Measurements from ENCODE around the gene HOXC4. TPM values are rescaled to one million over a fixed set of nuclear protein-coding genes. Genes with fewer than 3 reads are reported as not detected.

Gene HOXC4
- total RNA-seq, 1 experiment from 2014 or later: not detected

GRCh38 chr12:54027442-54027786 is 26.2 kb upstream of the HOXC4 start:
- no peak for DNase-seq
- H3K4me3 Mint-ChIP-seq: no peak overlapping the region
- H4K91ac ChIP-seq (ENCODE audit: insufficient read length, low read depth, low read length): no peak overlapping the region
- no peak for TF ChIP-seq CTCF (conservative IDR thresholded peaks at IDR 0.05)
- no peak overlapping the region for H2AK5ac ChIP-seq (ENCODE audit: insufficient read length, low read length)
- no peak overlapping the region for H3K27ac ChIP-seq (ENCODE audit: insufficient read length, low read depth, low read length)
- WGBS (ENCODE audit: extremely low coverage, insufficient read length, low lambda C conversion rate): no CpG with 5 or more reads among the region's 3 CpGs
- H3K14ac ChIP-seq (ENCODE audit: insufficient read depth, low read length): no peak overlapping the region
- H3K18ac ChIP-seq (ENCODE audit: insufficient read length, low read depth, low read length): no peak overlapping the region
- H3K9ac ChIP-seq (ENCODE audit: extremely low read depth, insufficient read length, low read length): no peak overlapping the region
- no peak overlapping the region for H2BK120ac ChIP-seq (ENCODE audit: low read depth, low read length, poor library complexity, severe bottlenecking)
- H3K27me3 Mint-ChIP-seq (ENCODE audit: low read depth): peaks cover 100% of the 10 kb centered on the region
- H3K4me1 Mint-ChIP-seq: peaks cover 10 to 18% of the 10 kb centered on the region in 2 experiments
- no peak overlapping the region for H2BK5ac ChIP-seq (ENCODE audit: insufficient read length, low read length)
- peaks cover 0 to 2% (median 0%) of the 10 kb centered on the region in 3 experiments; a peak in 1 of 7 replicates for H3K36me3 Mint-ChIP-seq (ENCODE audit: insufficient read depth in 1 of 3, low read depth in 3 of 3)
- H2BK12ac ChIP-seq (ENCODE audit: insufficient read length, low read depth, low read length): no peak overlapping the region
- no peak overlapping the region for H3K4ac ChIP-seq (ENCODE audit: low read depth, low read length)
- no peaks in the 10 kb centered on the region for H3K9me3 ChIP-seq (ENCODE audit: control insufficient read depth, low read depth, low read length)
- no peaks in the 10 kb centered on the region for H3K79me1 ChIP-seq (ENCODE audit: insufficient read depth, low read depth, low read length, poor library complexity, severe bottlenecking)
- no peak overlapping the region for H3T11ph ChIP-seq (ENCODE audit: low read length)
- H3K4me2 ChIP-seq (ENCODE audit: insufficient read depth, insufficient read length, low read length): no peak overlapping the region
- H4K8ac ChIP-seq (replicated peaks; ENCODE audit: insufficient read length, low read depth, low read length): no peak overlapping the region
- no peak overlapping the region for H3K23ac ChIP-seq (ENCODE audit: insufficient read length, low read depth, low read length)
- no peak overlapping the region for H3K56ac ChIP-seq (ENCODE audit: insufficient read length, low read depth, low read length)
- peaks cover 3 to 13% of the 10 kb centered on the region in 2 experiments; a peak in 3 of 5 replicates for H3K9me3 Mint-ChIP-seq
- H3K4me1 ChIP-seq (ENCODE audit: insufficient read depth, low read length): no peaks in the 10 kb centered on the region
- no peak overlapping the region for H2BK15ac ChIP-seq (ENCODE audit: low read depth, low read length)
- H3K23me2 ChIP-seq (ENCODE audit: insufficient read length, low read depth, low read length, poor library complexity, severe bottlenecking): no peaks in the 10 kb centered on the region
- no peaks in the 10 kb centered on the region for H3K79me2 ChIP-seq (ENCODE audit: insufficient read depth, low read length)
- no peaks in the 10 kb centered on the region for H4K20me1 ChIP-seq (ENCODE audit: control insufficient read depth, insufficient read depth, insufficient read length)
- H2BK20ac ChIP-seq (ENCODE audit: low read depth, low read length, poor library complexity, severe bottlenecking): no peak overlapping the region
- no peak overlapping the region for H3K27ac Mint-ChIP-seq
- H2AFZ ChIP-seq (ENCODE audit: low read length): no peak overlapping the region
- H3K27me3 ChIP-seq (ENCODE audit: insufficient read depth, low read length): peaks cover 98% of the 10 kb centered on the region
- no peak overlapping the region for H4K5ac ChIP-seq (ENCODE audit: insufficient read length, low read depth, low read length)

Data from H9 (cell line).